Stomach (tissue), 4 donors: ENCODE results near the gene FBXO9.

Source experiments
- CTCF ChIP-seq, 7 experiments: fragments of 450-650 bp in 4 of 7; fragments of 200-600 bp in 3 of 7; sonication (generic) in 3 of 7; IDR thresholded peaks; one replicate each; pipeline ENCODE4 v1.5.1; 2016 to 2019; ENCODE audit warnings: antibody characterized with exemption in 7 of 7, control low read depth in 2 of 7, mild to moderate bottlenecking in 1 of 7
- POLR2A ChIP-seq, 4 donors: fragments of 450-650 bp; IDR thresholded peaks; one replicate each; pipeline ENCODE4 v1.6.1; 2016; ENCODE audit warnings: antibody characterized with exemption in 4 of 4, control low read depth in 2 of 4, mild to moderate bottlenecking in 1 of 4, moderate library complexity in 1 of 4
- POLR2AphosphoS5 ChIP-seq, 3 donors: sonication (generic); formaldehyde crosslinking; IDR thresholded peaks; one replicate each; pipeline ENCODE4 v1.6.1; 2016; ENCODE audit warnings: antibody characterized with exemption in 3 of 3

- TF ChIP-seq CTCF (IDR thresholded peaks at IDR 0.05) (no peak), POLR2A (IDR thresholded peaks at IDR 0.05) (no peak), POLR2AphosphoS5 (IDR thresholded peaks at IDR 0.05) (no peak)
Measured at GRCh38 chr6:53059648-53060589, 5.3 kb upstream of the FBXO9 start.
